ENCODE data around the gene SLC2A13.
"Not testable (repeated sequence)": the region's sequence is repeated elsewhere in the genome, so short reads cannot be mapped to it uniquely, and the experiment has no call there.

Gene SLC2A13

DNA sequence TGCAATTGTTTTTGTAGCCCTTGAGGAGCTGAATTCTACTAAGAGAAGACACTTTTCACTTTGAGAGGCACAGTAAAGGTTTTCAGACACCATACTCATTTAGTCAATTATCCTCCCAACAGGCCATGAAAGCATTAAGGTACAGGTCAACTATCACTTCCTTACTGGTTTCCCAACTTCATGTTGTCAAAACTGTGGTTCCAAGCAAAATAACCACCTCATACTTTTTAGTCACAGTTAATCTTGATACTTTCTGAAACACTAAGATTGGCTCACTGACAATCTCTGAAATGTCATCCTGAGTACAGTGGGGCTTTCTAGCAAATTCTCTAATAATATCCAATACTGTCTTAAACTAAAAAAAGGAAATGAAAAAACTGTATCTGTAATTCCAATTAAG lies 71.7 kb downstream of the SLC2A13 start:
- no peak for DNase-seq

DNA sequence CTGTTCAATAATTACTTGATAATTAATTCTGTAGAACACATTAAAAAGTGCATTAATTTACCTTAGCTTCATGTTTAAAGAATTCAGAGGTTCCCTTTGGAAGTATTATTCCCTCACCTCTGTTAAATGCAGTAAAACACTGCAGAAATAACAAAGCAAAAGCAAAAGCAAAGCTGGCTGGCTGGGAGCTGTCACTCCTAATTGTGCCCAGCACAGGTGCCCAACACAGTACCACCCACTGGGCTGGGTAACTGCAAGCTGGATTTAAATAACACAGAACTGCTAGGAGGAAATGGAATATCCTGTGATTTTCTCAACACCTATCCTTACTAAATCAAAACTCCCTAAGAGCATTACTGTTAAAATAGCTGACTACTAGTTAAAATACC lies 72.6 kb downstream of the SLC2A13 start:
- no peak for DNase-seq

DNA sequence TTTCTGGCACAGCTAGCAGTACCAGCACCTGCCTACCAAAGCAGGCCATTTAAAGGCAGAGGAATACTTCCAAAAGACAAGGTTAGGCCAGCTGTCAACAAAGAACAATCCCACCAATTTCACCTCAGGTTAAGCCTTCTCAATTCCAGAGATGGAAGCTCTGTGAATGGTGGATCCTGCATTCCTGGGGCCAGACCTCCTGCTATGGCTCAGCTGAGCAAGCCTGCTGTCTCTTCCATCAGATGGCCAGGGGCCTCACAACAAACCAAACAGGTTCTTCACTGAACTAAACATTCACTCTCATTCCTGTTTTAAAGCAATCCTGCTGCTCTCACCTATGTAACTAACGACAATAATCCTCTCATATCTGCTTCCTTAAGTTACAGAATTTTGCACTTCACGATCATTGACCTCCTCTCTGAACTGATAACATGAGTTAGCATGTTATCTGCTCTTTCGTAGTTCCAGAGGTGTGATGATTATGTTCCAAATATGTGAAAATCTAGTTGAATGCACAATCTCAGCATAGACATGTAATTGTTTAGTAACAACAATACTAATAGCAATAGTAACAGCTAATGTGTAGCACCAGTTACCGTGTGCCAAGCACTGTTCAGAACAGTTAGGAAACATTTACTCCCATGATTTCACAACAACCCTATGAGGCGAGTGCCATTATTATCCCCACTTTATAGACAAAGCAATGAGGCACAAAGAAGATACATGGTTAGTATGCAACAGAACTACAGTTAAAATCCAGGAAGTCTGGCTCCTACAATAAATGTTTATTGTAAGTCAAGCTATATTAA lies 73.2 kb downstream of the SLC2A13 start:
- no peak for DNase-seq

DNA sequence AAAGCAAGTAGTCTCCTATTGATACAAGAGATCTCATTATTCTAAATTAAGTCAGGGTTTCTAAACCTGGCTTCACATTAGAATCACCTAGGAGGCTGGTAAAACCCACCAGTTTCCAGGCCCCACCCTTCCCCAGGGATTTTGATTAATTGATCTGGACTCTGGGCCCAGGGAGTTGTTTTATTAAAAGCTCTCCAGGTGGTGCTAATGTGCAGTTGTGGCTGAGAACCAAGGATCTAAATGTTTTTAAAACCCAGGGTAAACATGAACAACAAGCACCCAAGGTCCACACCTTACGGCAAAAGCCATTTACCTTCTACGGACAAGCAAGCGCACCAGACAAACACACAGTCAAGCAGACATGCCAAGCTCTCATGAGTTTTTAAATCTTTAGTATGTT lies 73.9 kb downstream of the SLC2A13 start:
- no peak for DNase-seq

DNA sequence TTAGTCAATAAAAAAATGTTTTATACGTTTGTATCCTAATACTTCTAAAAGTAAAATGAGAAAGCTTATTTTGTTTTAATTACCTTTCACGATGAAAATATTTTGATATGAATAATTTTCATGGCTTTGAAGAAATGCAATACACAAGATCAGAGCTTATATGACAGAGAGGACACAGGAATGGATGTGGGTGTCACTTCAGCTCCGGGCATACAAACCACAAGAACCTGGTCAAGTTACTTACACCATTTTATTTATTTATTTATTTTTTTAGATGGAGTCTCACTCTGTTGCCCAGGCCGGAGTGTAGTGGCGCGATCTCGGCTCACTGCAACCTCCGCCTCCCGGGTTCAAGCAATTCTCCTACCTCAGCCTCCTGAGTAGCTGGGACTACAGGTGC lies 74.9 kb downstream of the SLC2A13 start:
- not testable (repeated sequence) for DNase-seq

DNA sequence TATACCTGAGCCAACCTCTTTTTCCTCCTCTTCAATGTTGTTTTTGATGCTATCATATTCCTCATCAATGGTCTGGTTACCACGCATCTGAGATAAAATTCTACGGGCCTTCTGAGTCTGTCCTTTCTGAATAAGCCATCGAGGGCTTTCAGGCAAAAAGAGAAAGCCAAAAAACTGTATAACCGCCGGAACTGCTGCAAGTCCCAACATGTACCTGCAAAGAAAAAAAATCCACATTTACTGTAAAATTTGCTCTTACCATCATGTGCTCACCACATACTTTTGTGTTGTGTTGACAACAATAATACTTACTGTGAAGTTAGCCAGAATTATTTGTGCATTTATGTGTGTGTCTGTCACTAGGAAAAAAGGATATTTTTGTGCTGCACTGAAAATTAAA lies 77.6 kb downstream of the SLC2A13 start:
- DNase-seq, result no peak

DNA sequence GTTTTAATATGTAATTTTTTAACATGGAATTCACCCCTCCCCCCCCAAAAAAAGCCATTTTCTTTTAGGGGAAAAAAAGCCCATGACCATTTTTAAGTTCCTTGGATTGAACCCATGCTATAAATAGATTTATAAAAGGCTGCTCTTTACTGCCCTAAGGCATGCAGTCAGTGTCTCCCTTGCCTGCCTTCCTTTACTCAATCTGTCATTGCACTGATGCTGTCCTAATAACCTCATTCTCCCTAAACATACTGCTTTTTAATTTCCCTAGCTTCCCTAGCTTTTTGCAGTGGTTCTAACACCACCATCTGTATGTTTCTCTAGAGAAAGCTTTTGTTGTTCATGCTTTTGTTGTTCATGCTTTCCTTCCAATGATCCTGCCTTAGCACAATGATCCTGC lies 83.0 kb downstream of the SLC2A13 start:
- DNase-seq, result no peak

DNA sequence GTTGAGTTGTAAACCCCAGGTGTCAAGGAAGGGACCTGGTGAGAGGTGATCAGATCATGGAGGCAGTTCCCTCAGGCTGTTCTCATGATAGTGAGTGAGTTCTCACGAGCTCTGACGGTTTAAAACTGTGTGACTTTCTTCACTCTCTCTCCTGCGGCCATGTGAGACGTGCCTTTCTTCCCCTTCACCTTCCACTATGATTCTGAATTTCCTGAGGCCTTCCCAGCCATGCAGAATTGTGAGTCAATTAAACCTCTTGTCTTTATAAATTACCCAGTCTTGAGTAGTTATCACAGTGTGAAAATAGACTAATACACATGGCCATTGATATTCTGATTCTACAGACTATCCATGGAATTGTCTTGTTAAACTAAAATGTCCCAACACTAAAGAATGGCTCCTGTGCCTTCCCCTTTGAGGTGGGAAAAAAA lies 85.6 kb downstream of the SLC2A13 start:
- no peak for DNase-seq

DNA sequence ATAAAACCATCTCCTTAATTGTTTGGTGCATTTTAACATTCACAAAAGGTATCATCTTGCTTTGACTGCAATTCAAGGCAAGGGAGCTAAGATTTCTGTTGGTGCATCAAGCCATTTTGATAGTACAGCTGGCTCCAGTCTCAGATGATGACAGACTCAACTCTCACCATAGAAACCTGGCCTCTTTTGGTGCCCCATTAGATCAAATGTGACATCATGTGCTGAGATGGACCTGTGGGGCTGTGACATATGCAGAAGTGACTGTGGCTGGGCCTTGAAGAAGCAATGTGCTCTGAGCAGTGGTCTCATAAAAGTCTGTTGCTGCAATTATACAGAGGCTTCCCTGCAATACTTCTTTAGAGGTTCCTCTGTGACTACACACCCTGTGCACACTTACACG lies 88.4 kb downstream of the SLC2A13 start:
- no peak for DNase-seq

DNA sequence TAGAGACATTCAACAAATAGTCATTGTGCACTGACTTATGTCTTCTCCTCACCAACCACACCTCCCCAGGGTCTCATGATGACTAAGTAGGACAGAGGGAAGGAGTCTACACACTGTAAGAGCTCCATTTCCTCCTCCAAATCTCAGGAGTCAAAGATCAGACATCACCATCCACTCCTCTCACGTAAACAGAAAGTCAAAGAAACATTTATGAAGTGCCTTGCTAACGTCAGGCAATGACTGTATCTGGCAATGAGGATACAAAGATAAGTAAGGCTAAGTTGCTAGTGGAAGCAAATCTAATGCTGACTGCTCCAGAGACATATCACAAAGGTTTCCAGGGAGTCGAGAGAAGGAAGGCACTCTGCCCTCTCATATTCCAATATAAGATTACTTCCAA lies 88.9 kb downstream of the SLC2A13 start:
- no peak for DNase-seq

DNA sequence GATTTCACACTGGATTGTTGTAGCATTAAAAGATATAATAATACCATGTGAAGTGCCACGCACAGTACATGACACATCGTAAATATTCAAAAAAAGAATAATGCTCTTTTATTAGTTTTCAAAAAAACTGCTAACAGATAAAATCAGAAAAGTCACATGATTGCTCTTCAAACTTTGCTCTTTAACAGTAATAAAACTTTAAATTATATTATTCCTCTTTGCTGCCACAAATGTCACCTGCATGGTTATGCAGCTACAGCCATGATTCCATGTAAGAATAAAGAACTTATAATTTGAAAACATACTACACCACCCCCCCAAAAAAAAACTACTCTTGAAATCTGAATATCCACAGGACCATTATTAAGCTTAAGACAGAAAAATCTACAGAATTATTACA lies 90.0 kb downstream of the SLC2A13 start:
- DNase-seq, result no peak

DNA sequence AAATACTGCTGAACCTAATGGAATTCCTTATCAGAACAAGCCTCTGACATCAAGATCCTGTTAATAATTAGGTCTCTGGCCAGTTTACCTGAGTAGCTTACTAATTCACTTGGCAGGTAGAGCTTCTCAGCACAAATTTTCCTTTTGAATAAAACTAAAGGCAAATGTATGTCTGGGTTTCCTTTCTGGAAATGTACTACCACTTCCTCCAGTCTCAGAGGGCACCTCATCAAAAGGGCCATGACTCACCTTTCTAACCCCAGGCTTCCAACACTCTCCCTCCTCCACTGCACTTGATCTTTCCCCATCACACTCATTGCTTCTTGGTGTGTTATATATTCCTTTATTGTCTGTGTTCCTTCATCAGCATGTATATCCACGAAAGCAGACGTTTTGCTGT lies 90.5 kb downstream of the SLC2A13 start:
- DNase-seq, result no peak

DNA sequence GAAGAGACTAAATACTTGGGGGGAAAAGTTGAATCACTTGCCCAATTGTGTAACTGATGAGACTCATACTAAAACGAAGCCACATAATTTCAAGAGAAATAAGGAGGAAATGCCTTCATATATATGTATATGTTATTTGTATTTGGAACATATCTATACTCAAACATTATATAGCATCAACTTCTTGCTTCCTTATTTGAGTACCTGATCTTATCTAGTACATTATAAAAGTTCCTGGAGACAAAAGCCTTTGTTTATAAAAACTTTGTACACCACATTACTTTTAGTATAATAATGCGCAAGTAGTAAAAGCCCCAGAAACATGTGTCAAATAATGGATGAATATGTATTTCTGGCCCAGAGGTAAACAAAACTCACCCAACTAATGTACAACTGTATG lies 92.0 kb downstream of the SLC2A13 start:
- DNase-seq, result no peak

DNA sequence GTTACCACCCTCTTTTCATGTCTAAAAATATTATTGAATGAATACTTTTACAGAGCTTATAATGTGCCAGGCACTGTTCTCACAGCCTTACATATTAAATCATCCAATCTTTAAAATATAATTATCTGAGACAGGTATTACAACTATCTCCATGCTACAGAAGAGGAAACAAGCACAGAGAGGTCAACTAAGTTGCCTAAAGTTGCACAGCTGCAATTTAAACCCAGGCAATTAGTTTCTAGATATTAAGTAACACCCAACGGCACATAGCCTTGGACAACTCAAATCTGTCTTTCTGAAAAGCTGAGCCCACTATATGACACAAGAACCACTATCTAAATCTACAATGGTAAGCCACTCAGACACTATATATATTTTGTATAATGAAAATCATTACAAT lies 92.6 kb downstream of the SLC2A13 start:
- no peak for DNase-seq

DNA sequence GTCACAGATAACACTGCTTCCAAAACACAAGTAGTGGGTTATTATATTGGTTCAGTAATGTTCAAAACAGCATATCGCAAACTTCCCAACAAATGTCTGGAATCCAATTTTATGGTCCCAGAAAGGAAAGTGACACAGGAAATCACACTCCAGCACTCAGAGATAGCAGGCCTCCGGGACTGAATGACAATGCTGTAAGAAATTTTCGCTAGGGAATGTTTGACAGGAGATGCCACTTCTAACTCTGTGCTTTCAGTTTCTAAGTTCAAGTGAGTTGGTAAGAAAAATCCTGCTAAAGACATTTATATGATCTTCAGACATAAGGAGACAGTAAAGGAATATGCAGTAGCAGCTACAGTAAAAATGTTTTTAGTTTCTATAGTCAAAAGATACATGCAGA lies 93.2 kb downstream of the SLC2A13 start:
- DNase-seq, result no peak

DNA sequence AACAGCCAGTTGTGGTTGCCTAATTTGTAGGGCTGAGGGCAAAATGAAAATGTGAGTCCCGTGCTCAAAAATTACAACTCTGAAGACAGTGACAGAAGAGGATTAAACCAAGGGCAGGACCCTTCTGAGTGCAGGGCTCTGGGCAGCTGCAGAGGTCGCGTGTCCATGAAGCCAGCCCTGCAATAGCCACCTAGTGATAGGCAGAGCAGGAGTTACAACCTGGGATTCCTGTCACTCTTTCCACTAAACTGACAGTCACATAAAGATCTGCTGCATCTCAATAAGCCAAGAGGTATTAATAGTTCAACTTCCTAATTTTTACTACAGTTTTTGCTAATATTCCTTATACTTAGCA lies 94.1 kb downstream of the SLC2A13 start:
- no peak for DNase-seq

DNA sequence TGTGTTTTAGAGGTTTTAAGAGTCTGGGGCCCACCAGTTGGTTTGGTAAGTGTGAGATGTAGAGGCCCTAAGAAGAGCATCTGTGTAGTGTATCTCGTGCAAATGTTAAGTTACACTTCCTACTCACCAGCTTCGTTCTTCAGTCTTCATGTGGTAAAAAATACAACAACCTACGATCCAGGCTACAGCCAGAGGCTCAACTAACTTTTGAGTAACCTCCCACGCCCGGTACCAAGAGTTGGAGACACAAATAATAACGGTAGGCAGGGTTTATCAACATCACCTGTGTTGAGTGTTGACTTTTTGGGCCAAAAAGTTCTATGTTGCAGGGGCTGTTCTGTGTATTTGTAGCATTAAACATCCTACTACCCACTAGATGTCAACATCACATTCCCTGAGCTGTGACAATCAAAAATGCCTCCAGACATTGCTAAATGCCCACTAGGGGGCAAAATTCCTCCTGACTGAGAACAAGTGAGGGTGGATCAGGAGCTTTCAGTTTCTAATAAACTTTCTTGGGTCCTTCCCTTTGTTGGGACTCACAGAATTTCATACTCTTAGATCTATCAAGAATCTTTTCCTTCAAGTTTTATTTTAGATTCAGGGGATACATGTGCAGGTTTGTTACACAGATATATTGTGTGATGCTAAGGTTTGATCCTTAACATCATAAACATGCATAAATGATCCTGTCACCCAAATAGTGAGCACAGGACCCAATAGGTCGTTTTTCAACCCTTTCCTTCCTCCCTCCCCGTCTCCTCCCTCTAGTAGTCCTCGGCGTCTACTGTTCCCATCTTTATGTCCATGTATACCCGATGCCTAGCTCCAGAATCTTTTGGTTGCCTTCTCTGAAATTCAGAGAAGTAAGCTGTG lies 94.7 kb downstream of the SLC2A13 start:
- DNase-seq, result peak; percentile 55 to 59

DNA sequence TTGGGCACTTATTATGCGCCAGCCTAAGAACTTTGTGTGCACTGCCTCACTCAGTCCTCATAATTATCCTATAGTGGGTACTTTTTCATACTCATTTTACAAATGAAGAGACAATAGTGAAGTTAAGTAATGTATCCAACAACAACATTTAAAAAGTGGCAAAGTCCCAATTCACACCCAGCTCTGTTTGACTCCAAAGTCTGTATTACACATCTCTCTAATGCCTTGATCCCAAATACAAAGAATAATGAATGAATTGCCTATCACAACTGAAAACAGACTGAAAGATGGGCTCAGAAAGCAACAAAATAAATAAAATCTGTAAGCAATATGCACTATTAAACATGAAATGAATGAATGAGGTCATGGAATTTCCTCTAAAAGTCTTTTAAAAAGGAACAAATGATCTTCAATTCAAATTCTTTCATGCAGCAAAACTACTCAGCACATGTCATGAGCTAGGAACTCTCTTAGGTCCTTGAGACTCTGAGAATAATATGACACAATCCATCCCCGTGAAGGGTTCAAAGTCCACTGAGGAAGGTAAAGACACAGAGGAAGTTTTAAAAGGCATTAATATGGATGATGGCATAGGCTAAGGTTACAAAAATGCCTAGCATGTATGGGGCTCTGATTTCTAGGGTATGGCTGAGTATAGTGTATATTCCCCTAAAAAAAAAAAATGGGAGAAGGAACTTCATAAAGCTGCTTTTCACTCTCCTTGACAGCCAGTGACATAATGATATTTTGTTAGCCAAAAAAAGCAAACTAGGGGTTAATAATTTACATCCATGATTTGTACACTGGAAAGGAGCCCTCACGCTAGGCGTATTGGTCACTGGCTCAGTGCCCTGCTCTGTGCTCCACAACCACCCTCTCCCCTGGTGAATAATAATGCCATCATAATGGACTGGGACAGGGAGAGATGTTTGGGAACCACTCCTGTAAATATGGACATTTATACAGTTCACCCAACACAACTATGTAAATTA lies 103.4 kb downstream of the SLC2A13 start:
- no peak for DNase-seq

DNA sequence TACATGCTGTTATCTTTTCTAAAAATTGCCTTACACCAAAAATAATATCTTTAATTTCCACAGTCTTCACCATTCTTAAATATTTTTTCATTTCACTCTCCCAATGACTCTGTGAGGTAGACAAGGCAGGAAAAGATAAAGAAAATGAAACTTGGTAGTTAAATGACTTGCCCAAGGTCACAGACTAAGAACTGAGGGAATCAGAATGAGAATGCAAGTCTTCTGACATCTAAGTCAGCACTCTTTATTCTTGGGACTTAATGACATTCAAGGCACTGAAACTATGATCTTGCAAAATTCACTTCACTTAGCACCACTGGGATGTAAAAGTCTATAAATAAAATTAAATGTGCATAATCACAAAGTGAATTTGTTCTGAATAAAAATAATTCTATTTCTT lies 104.5 kb downstream of the SLC2A13 start:
- DNase-seq, result no peak

DNA sequence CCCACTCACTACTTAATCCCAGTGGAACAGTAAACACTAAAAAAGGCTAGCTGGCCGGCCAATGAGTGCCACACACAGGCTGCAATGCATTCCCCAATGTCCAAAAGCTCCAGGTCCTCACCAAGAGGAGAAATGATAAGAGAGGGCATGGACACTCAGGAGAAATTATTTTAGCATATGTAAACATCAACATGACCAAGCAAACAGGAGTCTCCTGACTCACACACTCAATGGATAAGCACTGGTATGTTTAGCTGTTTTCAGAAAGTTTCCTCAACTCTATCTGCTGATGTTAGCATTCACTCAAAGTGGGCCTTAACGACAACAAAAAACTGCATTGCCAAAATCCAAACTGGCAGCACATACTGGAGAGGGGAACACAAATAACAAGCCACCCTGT lies 105.0 kb downstream of the SLC2A13 start:
- DNase-seq, result no peak

DNA sequence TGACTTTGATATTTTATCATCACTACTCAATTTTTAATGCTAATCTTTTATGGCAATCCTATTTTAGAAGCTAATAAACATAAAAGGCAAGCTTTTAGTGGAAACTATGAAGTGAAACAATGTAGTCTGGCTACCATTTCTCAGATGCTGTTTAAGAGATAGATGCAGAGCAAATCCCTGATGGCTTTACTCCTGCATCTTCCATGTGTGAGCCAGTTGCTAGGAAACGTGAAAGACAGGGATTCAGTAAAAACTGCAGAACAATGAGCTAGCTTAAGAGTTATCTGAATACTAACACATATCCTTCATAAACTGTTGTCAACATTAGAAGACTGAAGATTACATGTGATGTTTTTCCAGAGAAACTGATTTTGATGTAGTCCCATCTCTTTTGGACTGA lies 112.6 kb downstream of the SLC2A13 start:
- no peak for DNase-seq

DNA sequence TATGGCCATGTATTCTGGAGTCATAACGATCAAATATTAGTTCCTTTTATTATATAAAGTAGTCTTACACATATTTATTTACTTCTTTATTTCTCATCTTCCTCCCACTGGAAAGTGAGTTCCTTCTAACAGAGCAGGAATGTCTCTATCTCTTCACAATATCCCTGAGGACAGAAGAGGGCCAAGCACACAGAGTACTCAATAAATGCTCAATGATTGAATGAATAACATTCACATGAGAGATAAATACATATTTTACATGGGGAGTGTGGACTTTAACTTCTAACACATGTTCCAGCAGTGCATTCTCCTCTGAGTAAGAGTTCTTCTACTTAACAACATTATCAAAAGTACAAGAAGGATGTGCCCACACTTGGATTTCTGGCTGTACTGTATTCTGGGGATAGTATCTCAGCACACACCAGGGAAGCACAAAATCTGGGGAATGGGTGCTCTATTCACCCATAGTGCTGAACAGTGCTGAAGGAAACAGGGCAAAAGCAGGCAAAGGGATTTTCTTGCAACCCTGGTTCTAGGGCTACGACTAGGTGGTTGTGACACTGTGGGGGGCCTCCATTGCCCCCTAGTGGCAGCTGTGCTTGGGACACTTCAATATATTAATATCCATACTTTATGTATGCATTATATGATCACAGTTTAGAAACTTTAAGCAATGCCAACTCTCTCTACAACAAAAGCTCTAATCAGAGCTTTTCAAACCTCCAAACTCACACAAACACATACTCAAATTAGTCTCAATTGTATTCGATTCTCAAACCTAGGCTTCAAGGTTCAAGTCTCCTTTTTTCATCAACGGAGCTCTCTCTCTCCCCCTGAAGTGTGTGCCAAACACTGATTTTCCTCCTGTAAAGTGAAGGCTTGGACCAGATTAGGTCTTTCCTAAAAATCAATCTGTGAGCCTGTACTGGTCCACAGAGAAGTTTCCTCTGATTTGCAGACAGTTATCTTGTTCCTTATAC lies 115.5 kb downstream of the SLC2A13 start:
- DNase-seq, result peak; percentile 43 to 55
